OCI-M2 (cell line): ENCODE results near the gene RAB40C.

Source experiments
- DNase-seq: peaks from one replicate; lab custom pipeline; 2025; ENCODE audit not compliant: unreplicated experiment; lab: John Stamatoyannopoulos, UW

RAB40C gene

DNA sequence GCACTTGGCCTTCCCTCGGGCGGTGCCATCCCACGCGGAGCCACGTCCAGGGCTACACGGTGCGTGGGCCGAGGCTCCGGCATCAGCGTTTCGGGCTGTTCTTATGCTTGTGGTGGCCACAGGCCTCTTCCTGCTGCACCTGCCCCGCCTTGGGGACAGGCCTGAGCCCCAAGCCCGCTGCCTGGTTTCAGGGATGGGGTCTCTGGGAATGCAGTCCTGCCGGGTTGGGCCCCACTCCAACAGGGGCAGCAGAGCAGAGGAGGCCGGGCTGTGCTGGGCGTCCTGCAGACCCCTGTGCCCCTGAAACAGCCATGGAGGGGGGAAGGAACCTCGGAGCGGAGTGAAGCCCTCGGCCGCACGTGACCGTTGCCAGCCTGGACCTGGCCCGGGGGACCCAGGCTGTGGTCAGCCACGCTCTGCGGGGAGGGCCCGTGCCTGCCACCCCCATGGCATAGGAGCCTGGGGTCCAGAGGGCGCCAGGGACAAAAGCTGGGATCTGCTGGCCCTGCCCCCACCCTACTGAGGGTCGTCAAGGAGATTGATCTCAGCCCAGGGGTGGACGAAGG lies 40.5 kb downstream of the RAB40C start:
- no peak for DNase-seq

DNA sequence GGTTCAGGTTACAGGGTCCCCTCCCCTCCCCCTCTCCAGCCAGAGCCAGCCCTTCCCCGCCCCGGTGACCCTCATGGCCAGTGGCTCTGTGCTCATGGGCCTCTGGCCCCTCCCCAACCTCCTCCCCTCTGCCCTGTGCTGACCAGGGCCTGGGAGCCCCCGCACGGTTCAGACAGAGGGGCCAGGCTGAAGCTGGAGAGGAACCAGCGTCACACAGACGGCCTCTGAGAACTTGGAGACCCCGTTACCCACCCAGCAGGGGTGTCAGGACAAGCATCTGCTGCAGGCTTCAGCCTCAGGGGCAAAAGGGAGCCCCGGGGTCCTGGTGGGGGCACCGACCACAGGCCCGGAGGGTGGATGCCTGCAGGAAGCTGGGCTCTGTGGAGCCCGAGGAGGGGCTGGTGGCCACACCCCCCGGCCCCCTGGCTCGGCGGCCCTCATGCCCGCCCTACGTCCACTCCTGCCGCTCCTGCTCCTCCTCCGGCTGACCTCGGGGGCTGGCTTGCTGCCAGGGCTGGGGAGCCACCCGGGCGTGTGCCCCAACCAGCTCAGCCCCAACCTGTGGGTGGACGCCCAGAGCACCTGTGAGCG lies 41.0 kb downstream of the RAB40C start, which contains the start of gene WFIKKN1:
TSS of gene WFIKKN1 (plus strand) at position 171 of the 591 bp plus-strand sequence. CDS start at position 440, 269 bp downstream.
- no peak for DNase-seq

DNA sequence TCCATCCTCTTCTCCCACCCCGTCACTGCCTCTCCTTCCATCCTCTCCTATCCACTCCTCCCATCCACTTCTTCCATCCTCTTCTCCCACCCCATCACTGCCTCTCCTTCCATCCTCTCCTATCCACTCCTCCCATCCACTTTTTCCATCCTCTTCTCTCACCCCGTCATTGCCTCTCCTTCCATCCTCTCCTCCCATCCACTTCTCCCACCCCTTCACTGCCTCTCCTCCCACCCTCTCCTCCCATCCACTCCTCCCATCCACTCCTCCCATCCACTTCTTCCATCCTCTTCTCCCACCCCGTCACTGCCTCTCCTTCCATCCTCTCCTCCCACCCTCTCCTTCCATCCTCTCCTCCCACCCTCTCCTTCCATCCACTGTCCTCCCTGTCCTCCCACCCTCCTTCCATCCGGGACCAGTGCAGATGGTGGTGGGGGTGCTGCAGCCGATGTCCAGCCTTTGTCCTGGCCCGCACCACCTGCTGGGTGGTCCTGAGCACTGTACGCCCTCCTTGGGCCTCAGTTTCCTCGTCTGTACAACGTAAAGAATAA lies 42.0 kb downstream of the RAB40C start:
- no peak for DNase-seq

DNA sequence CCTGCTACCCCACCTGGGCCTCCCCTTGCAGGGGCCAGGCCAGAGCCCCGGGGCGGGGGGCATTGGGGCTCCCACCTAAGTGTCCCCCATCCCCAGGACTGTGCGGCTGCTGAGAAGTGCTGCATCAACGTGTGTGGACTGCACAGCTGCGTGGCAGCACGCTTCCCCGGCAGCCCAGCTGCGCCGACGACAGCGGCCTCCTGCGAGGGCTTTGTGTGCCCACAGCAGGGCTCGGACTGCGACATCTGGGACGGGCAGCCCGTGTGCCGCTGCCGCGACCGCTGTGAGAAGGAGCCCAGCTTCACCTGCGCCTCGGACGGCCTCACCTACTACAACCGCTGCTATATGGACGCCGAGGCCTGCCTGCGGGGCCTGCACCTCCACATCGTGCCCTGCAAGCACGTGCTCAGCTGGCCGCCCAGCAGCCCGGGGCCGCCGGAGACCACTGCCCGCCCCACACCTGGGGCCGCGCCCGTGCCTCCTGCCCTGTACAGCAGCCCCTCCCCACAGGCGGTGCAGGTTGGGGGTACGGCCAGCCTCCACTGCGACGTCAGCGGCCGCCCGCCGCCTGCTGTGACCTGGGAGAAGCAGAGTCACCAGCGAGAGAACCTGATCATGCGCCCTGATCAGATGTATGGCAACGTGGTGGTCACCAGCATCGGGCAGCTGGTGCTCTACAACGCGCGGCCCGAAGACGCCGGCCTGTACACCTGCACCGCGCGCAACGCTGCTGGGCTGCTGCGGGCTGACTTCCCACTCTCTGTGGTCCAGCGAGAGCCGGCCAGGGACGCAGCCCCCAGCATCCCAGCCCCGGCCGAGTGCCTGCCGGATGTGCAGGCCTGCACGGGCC lies 42.8 kb downstream of the RAB40C start:
- DNase-seq: no peak

DNA sequence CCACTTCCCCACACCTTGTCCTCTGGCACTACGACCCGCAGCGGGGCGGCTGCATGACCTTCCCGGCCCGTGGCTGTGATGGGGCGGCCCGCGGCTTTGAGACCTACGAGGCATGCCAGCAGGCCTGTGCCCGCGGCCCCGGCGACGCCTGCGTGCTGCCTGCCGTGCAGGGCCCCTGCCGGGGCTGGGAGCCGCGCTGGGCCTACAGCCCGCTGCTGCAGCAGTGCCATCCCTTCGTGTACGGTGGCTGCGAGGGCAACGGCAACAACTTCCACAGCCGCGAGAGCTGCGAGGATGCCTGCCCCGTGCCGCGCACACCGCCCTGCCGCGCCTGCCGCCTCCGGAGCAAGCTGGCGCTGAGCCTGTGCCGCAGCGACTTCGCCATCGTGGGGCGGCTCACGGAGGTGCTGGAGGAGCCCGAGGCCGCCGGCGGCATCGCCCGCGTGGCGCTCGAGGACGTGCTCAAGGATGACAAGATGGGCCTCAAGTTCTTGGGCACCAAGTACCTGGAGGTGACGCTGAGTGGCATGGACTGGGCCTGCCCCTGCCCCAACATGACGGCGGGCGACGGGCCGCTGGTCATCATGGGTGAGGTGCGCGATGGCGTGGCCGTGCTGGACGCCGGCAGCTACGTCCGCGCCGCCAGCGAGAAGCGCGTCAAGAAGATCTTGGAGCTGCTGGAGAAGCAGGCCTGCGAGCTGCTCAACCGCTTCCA lies 43.6 kb downstream of the RAB40C start:
- DNase-seq: no peak

DNA sequence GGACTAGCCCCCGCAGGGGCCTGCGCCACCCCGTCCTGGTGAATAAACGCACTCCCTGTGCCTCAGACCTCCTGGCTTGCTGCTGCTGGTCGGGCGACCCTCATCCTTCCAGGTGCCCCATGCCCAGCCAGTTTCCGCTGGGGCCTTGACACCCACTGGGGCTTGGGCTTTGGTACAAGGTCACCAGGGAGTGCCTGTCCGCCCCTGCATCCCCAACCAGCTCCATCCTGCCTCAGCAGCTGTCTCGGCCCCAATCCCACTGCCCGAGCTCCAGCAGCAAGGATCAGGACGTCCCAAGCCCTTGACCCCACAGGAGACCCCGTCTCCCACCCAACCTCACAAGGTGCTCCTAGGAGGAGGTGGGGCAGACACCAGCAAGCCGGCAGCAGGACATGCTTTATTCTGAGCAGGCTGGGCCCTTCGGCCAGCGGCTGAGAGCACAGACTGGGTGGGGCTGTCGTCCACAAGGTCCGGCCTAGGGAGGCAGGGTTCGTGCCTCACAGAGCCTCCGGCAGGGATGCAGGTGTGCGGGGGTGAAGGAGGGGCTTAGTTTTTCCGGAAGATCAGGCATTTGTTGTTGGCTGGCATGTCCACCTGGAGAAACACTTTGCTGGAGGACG lies 44.3 kb downstream of the RAB40C start:
- DNase-seq: no peak

DNA sequence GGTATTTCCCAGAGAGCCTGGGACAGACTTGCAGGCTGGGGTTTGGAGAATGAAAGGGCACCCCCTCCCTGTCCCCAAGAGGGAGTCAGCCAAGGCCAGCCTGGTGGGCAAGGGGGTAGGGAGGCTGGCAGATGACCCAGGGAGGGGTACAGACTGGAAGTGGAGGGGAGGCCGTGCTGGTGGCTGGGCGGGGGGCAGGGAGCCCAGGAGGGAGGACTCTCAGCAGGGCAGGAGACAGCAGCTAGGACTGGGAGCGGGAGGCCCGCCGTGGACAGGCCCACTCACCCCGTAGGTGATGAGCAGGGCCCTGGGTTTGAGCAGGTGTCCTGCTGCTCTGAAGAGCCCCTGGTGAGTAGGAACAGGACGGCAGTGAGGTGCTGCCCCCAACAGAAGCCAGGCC lies 45.1 kb downstream of the RAB40C start:
- no peak for DNase-seq

DNA sequence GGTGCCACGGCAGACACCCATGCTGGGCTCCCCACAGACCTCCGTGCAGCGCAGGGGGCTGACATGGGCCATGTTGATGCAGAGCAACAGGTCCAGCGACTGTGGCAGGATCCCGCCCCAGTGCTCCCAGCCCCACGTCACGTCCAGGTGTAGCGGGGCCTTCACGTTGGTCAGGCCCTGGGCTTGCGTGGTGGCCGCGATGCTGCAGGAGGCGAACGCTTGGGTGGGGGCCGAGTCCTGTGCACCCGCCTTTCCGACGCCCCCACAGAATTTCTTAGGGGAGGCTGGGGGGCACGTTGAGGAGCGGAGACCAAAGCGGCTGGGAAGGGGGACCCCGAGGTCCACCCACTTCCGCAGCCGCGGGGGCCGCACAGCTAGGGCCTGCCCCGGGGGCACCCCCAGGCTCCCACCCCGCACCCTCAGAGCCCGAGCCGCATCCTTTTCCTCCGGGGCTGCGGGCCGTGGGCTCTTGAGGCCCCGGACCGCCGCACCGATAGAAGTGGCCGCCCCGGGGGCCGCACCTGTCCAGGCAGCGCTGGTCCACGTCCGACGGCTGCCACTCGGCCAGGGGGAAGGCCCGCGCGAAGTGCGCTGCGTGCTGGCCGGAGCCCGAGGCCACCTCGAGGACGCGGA lies 45.8 kb downstream of the RAB40C start:
- no peak for DNase-seq

DNA sequence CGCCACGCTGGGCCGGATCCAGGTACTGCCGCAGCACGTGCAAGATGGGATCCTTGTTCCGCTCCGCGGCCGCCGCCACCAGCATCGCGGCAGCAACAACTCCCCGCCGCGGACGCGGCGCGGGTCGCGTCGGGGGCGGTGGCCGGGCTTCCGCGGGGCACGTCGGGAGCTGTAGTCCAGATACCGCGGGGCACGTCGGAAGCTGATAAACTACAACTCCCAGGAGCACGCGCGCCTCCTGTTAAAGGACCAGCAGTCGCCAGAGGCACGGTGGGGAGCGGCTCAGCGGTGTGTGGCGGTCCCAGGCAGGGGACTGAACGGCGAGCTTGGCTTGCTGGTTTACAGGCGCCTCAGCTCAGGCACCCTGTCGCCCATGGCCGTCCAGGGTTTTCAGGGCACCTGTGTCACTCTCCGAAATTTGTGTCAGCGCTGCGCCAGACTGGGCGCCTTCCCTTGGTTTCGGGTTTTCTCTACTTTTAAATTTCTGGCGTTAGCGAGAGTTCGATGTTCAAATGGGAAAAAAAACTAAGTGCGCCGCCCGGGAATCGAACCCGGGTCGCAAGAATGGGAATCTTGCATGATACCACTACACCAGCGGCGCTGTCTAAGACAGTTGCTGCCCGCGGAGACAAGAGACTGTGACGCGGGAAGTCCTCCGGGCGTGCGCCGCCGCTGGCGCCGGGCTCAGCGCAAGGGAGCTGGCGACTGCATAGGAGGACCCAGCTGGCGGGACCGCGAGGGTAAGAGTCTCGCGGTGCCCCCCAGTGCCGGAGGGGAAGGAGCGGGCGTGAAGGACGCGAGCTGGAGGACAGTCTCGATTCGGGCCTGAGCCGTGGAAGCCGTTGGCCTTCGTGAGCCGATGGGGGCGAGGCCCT lies 46.6 kb downstream of the RAB40C start, which contains the start of gene METTL26:
TSS of gene METTL26 (minus strand) at position 100 of the 875 bp plus-strand sequence. CDS start at position 85, 15 bp downstream.
- peak; percentile 67 for DNase-seq

DNA sequence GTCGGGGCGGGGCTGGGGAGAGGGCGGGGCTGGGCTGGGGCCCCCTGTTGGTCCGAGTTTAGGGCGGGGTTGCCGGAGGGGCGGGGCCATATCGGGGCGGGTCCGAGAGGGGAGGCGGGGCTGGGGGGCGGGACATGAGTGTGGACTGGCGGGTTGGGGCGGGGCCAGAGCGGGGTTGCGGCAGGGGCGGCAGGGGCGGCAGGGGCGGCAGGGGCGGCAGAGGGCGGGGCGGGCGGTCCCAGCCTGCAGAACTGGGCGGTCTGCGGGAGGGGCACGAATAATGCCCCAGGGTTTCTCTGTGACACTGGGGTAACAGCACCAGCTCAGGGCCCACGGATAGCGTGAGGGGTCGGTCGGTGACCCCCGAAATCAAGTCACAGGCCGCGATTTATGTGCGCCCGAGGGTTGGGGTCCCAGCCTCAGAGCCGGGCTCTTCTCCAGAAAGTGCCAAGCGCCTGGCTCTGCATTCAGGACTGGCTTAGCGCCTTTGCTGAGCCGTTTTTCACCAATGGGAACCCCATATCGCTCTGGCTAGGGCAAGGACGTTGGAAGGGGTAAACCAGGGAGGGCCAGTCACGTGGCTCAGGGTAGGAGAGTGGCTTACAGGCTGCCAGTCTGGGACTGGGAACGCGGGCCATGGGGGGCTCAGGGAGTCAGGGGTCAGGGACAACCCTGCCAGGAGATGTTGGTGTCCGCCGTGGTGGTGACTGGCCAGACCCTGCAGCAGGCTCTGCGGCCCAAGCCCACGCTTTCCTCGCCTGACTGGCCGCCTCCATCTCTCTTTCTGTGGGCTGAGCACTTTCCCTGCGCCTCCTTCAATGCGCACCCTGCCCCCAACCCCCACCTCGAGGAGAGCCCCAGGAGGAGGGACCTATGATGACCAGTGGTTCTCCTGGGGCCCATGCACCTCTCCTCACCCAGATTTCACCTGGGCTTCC lies 47.5 kb downstream of the RAB40C start:
- DNase-seq: no peak

DNA sequence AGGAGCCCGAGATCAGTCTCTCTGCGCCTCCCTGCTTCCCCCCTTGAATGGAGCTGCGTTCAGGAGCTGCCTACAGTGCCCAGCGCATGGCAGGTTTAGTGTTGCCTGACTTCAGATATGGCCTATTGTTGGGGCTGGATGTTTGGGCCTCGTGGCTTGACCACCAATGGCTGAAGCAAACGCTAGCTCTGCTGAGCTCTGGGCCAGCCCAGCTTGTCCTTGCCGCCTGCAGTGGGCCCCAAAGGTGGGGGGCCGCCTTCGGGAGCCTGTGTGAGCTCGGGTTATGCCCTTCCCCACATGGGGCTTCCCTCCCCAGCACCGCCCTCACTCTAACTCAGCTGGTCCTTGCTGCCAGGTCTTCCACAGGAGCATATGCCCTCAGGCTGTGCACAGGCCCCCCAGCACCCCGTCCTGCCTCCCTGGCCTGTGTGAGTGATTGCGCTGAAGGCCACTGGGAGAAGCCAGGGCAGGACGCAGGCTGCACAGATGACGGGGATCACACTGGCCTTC lies 48.2 kb downstream of the RAB40C start:
- no peak for DNase-seq

DNA sequence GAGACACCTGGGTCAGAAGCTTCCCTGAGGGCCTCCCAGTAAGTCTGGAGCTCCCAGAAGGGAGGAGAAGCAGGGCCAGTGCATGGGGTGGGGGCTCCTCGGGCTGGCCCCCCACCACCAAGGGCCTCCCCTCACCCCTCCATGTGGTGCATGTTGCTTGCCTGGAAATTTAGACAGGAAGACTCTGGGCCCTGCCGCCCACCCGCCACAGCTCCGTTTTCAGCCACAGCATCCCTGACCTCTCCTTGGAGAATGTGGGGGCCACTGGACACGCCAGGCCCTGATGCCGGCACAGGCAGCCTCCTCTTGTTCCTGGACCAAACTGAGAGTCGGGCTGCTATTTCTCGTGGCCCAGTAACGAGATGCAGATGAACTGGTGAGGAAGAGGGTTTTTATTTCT lies 49.0 kb downstream of the RAB40C start:
- DNase-seq: no peak

DNA sequence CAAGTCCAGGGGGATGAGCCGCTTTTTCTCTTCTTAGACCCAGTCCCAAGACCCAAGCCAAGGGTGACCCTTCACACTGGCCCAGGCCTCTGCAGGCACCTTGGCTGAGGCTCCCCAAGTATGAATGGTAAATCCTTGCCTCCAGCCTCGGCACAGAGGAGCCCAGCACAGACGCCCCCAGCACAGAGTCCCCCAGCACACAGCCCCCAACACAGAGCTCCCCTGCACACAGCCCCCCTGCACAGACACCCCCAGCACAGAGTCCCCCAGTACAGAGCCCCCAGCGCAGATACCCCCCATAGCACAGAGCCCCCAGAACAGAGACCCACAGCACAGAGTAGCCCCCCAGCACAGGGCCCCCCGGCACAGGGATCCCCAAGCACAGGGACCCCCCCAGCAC lies 50.7 kb downstream of the RAB40C start:
- DNase-seq: no peak

DNA sequence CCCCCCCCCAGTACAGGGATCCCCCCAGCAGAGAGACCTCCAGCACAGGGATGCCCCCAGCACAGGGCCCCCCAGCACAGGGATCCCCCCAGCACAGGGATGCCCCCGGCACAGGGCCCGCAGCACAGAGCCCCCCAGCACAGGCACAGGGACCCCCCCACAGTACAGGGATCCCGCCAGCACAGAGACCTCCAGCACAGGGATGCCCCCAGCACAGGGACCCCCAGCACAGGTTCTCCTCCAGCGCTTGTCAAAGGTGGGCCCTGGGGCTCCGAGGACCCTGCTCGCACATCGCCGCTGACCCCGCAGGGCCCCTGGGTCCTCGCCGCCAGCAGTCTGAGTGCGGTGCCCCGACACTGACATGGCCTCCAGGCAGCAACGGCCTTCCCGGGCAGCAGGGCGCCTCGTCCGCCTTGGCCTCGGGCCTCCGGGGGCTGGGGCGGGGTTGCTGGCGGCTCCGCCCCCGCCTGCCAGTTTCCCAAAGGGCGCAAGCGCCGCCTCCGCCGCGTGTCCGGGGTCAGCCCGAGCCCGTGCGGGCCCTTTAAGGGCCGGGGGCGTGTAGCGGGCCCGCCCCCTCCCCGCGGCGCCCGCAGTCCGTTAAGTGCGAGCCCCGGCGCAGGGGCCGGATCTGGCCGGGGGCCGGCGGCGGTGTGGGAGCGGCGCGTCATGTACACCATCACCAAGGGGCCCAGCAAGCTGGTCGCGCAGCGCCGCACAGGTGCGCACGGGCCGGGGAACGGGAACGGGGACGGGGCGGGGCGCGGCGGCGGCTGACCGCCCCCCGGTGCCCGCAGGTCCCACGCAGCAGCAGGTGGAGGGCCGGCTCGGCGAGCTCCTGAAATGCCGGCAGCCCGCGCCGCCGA lies 51.7 kb downstream of the RAB40C start, which contains the start of gene MCRIP2:
TSS of gene MCRIP2 (plus strand) at position 503 of the 863 bp plus-strand sequence. CDS start at position 667, 164 bp downstream.
- DNase-seq: peak; percentile 19

DNA sequence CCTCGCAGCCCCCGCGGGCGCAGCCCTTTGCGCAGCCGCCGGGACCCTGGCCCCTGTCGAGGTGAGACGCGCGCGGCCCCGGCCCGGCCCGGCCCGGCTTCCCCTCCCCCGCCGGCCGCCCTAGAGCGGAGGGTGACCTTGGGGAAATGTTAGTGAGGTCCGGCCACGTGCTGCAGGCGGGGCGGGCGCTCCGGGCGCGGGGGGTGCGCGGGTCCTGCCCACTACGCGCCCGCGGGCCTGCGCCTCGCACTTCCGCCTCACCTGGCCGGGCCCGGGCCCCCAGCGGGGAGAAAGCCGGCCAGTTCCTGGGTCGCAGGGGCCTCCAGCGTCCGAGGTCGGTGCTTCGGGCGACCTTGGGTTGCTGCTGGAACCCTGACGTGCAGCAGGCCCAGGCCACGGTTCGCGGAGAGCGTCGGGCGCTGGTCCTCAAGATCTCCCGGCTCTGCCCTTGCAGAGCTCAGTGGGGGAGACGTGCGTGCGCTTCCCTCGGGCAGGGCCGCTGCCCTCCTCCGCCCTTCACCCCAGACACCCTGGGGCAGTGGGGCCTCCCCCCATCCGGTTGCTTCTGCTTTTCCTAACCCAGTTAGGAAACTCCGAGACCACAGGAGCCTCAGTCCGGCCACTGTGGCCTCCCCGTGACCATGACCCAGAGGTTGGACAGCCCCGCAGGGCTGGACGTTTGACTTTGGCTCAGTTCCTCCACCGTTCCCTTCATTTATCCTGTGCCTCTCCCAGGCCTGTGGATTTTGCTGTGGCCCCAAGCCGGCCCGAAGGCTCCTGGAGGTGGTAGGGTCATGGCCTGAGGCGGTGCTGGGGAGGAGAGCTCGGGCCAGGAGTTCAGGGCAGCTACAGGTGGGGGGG lies 52.6 kb downstream of the RAB40C start:
- no peak for DNase-seq

DNA sequence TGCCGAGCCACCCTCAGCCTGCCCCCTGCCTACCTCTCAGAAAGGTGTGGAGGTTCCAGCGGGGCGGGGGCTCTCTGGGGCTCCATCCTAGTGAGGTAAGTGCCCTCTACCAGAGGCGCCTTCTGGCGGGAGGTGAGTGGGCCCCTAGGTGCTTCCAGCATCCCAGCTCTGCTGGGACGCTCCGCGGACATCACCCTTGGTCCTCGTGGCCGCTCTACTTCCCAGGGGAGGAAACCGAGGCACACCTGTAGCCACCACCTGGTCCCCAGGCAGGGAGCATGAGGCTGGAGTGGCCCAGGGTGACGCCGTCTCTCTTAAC lies 53.1 kb downstream of the RAB40C start:
- DNase-seq: no peak
